ENCODE data around the gene USF1. TPM values are rescaled to one million over a fixed set of nuclear protein-coding genes. Genes with fewer than 3 reads are reported as not detected.

Gene USF1
- total and polyA plus RNA-seq, 4 donors = 19.2 to 43.5 (median 27.2) TPM

- peaks cover 3 to 6% (median 5%) of the 10 kb centered on the region in 4 donors for H3K4me1 ChIP-seq (ENCODE audit: control insufficient read depth in 4 of 4, insufficient read depth in 4 of 4, low read length in 3 of 4)
- no peaks in the 10 kb centered on the region for H3K9me3 ChIP-seq (ENCODE audit: control insufficient read depth in 4 of 4, low read length in 3 of 4)
- H3K36me3 ChIP-seq (ENCODE audit: control insufficient read depth in 4 of 4, insufficient read depth in 3 of 4, low read depth in 1 of 4, low read length in 3 of 4) = peaks cover 0 to 4% (median 1%) of the 10 kb centered on the region in 4 donors
- H3K27me3 ChIP-seq (ENCODE audit: control insufficient read depth in 4 of 4, insufficient read depth in 4 of 4, low read length in 3 of 4) = no peaks in the 10 kb centered on the region
- WGBS = 95% methylated on average over 8 of the region's 8 CpGs
- TF ChIP-seq HNF4A (conservative IDR thresholded peaks at IDR 0.05) = no peak
- no peak for TF ChIP-seq FOXA1 (IDR thresholded peaks at IDR 0.05)
- TF ChIP-seq NR2F2 (IDR thresholded peaks at IDR 0.05) = no peak
- TF ChIP-seq MAX (IDR thresholded peaks at IDR 0.05) = no peak
- TF ChIP-seq ATF3 (IDR thresholded peaks at IDR 0.05) = no peak
- TF ChIP-seq RXRA (IDR thresholded peaks at IDR 0.05) = no peak
- no peak for TF ChIP-seq ZBTB33 (IDR thresholded peaks at IDR 0.05)
- no peak overlapping the region for H3K9ac ChIP-seq (ENCODE audit: low read depth in 1 of 2, low read length in 2 of 2)
- no peak for DNase-seq (ENCODE audit: low spot score)
- no peak overlapping the region for H3K4me3 ChIP-seq (ENCODE audit: low read depth in 1 of 3, low read length in 3 of 3)
- no peak overlapping the region for H3K27ac ChIP-seq (ENCODE audit: low read depth in 1 of 2, low read length in 2 of 2)
Observed at GRCh38 chr1:161006563-161006962, 39.2 kb downstream of the USF1 start.

GRCh38 chr1:161001525-161001924 is 44.3 kb downstream of the USF1 start:
- Histone ChIP-seq H3K27me3 (ENCODE audit: control insufficient read depth in 4 of 4, insufficient read depth in 4 of 4, low read length in 3 of 4) (no peaks in the 10 kb centered on the region), H3K4me3 (ENCODE audit: low read depth in 1 of 3, low read length in 3 of 3) (no peak overlapping the region), H3K9me3 (ENCODE audit: control insufficient read depth in 4 of 4, low read length in 3 of 4) (no peaks in the 10 kb centered on the region), H3K27ac (ENCODE audit: low read depth in 1 of 2, low read length in 2 of 2) (no peak overlapping the region), H3K4me1 (ENCODE audit: control insufficient read depth in 4 of 4, insufficient read depth in 4 of 4, low read length in 3 of 4) (peaks cover 0 to 5% (median 1%) of the 10 kb centered on the region in 4 donors), H3K36me3 (ENCODE audit: control insufficient read depth in 4 of 4, insufficient read depth in 3 of 4, low read depth in 1 of 4, low read length in 3 of 4) (peaks cover 2 to 35% (median 26%) of the 10 kb centered on the region in 4 donors), H3K9ac (ENCODE audit: low read depth in 1 of 2, low read length in 2 of 2) (no peak overlapping the region)
- DNase-seq (ENCODE audit: low spot score) = no peak
- TF ChIP-seq NR2F2 (IDR thresholded peaks at IDR 0.05) (no peak), TAF1 (conservative IDR thresholded peaks at IDR 0.05) (no peak), YY1 (IDR thresholded peaks at IDR 0.05) (no peak), CTCF (IDR thresholded peaks at IDR 0.05; ENCODE audit: low read depth, low read length, missing input control) (no peak), GABPA (IDR thresholded peaks at IDR 0.05 in 1 of 2, conservative IDR thresholded peaks at IDR 0.05 in 1 of 2) (no peak), ATF3 (IDR thresholded peaks at IDR 0.05) (no peak), HNF4A (conservative IDR thresholded peaks at IDR 0.05) (no peak), SP1 (IDR thresholded peaks at IDR 0.05) (no peak), ZBTB33 (IDR thresholded peaks at IDR 0.05) (no peak), FOXA2 (IDR thresholded peaks at IDR 0.05) (no peak), EGR1 (IDR thresholded peaks at IDR 0.05; ENCODE audit: low read depth in 2 of 2) (no peak)
- 86% methylated on average over 5 of the region's 5 CpGs for WGBS

Measured in liver (tissue), 9 donors.